GM08714 (cell line): Measurements from ENCODE around the gene MCU.
"Not testable (repeated sequence)": the region's sequence is repeated elsewhere in the genome, so short reads cannot be mapped to it uniquely, and the experiment has no call there.

Experiments
- H3K4me3 ChIP-seq: fragments of 200-500 bp; sonication (Bioruptor generic); 2 replicates; pipeline ENCODE4 v1.5.1; 2014; ENCODE audit warnings: mild to moderate bottlenecking, low read length, inconsistent platforms
- ZNF274 ChIP-seq: IDR thresholded peaks from 2 replicates; pipeline ENCODE4 v1.6.1; 2012; ENCODE audit warnings: mild to moderate bottlenecking, low read depth, low read length

MCU gene

DNA sequence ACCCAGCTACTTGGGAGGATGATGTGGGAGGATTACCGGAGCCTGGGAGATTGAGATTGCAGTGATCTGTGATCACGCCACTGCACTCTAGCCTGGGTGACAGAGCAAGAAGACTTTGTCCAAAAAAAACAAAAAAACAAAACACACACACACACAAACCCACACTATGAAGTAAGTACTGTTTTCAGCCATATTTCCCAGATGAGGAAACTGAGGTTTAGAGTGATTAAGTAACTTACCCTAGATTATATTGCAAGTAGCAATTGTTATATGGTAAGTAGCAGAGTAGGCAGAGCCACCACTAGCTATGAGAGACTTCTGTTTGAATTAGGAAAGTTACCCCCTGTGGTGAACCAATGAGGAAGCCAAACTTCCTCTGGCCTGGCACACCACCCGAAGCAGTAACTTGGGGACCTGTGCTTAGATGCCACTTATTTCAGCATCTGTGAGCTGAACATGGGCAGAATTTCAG, 61.9 kb downstream of the MCU start:
- no peak for TF ChIP-seq ZNF274
- H3K4me3 ChIP-seq, result no peak overlapping the region

DNA sequence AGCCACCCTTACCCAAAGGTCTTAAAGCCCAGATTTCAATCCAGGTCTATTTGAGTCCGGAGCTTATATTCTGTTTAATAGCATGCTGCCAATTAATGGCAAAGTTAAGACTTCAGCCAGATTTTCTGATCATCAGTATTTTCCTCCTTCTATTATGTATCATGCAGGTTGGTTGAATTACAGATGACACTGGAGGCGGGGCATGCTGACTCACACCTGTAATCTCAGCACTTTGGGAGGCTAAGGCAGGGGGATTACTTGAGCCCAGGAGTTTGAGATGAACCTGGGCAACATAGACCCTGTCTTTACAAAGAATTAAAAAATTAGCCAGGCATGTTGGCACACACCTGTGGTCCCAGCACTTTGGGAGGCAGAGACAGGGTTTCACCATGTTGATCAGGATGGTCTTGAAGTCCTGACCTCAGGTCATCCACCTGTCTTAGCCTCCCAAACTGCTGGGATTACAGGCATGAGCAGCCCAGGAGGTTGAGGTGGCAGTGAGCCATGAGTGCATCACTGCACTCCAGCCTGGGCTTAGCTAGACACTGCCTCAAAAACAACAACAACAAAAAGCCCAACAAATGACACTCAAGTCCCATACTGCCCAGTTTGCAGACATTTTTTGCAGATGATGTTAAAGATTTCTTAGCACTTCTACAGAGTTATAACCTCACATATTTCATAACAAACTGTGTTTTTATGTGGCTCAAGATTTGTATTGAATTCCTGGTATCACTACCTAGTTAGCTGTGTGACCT, 62.5 kb downstream of the MCU start:
- TF ChIP-seq ZNF274, result no peak
- no peak overlapping the region for H3K4me3 ChIP-seq

DNA sequence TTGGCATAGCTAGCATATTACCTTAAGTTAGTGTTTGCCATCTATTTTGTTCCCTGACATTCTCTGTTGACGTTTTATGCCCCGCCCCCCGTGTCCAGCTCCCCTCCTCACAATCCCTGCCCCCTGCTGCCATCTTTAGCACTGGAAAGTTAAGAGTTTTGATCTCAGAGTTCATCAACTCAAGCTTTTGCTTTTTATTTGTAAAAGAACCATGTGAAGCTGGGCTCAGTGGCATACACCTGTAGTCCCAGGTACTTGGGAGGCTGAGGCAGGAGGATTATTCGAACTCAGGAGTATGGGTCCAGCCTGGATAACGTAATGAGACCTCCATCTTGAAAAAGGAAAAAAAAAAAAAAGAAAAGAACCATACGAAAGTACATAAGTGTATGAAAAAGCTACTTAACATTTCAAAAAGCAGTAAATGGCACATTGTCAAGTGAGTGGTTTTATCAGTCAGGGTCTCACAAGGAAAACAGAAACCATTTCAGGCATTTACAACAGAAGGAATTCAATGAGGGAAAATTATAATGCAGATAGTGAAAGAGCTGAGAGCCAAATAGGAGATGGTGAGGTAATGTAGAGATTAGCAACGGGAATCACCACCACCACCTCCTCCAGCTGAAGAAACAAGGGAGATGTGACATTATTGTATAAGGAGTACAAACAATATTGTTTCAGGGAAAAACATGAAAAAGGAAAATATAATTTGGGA, 64.9 kb downstream of the MCU start:
- TF ChIP-seq ZNF274, result no peak
- no peak overlapping the region for H3K4me3 ChIP-seq

DNA sequence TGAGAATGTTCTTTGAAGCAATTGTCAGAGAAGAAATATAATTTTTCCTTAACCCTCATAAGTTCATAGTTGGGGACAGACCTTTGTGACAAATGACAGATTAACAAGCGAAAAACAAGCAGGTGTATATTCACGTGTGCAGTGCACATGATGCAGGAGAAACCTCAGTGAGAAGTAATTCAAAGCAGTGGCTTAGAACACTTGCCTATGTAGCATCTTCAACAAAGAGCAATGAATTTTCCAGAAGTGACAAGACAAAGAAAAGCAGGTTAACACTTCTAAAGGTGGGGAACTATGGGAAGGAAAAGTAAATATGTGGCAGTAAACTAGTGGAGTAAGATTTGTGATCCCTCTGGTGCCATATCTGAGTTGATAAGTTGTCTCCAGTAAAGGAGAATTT, 65.8 kb downstream of the MCU start:
- H3K4me3 ChIP-seq, result no peak overlapping the region
- no peak for TF ChIP-seq ZNF274

DNA sequence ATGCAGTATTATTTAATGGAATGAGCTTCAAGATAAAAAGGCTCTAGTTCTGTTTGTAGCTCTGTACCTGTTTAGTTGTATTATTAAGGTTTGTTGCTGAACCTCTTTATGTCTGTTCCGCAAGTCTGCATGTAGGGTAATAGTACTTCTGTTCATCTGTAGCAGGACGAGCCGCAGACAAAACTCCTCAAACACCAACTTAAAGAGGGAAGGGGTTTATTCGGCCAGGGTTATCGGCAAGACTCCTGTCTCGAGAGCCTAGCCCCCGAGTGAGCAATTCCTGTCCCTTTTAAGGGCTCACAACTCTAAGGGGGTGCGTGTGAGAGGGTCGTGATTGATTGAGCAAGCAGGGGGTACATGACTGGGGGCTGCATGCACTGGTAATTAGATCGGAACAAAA, 67.0 kb downstream of the MCU start:
- H3K4me3 ChIP-seq, result not testable (repeated sequence)

DNA sequence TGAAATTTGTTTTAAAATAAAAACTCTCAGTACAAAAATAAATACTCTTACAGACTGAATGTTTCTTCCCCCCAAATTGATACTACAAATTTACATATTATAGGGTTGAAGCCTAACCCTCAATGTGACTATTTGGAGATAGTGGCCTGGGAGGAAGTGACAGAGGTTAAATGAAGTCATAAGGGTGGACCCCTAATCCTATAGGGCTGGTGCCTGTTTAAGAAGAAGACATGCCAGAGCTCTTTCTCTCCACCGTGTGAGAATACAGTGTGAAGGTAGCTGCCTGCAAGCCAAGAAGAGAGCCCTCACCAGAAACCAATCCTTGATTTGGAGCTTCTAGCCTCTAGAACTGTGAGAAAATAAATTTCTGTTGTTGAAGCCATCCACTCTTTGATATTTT, 67.6 kb downstream of the MCU start:
- no peak overlapping the region for H3K4me3 ChIP-seq
- TF ChIP-seq ZNF274, result no peak

DNA sequence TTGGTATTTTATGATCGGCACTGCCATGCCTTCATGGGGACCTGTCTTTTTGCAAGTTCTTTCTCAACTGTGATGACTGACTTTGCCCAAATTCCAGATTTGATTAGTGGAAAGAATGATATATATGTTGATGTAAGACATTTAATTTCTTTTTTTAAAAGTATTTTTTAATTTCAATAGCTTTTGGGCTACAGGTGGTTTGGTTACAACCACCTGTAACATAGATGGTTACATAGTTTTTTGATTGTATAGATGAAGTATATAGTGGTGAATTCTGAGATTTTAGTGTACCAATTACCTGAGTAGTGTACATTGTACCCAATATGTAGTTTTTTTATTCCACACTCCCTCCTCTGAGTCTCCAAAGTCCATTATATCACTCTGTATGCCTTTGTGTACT, 69.6 kb downstream of the MCU start:
- no peak for TF ChIP-seq ZNF274
- no peak overlapping the region for H3K4me3 ChIP-seq

DNA sequence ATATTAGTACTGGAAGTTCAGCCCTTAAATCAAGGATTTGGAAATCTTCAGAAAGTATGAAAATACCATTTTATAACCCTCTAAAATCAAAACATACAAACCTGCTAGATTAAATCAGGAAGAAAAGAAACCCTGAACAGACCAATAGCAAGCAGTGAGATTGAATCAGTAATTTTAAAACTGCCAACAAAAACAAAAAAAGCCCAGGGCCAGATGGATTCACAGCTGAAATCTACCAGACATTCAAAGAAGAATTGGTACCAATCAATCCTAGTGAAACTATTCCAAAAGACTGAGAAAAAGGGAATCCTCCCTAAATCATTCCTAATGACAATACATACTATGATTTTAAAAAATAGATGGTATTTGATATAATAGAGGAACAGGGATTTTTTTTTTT, 70.1 kb downstream of the MCU start:
- no peak for TF ChIP-seq ZNF274
- H3K4me3 ChIP-seq, result no peak overlapping the region

DNA sequence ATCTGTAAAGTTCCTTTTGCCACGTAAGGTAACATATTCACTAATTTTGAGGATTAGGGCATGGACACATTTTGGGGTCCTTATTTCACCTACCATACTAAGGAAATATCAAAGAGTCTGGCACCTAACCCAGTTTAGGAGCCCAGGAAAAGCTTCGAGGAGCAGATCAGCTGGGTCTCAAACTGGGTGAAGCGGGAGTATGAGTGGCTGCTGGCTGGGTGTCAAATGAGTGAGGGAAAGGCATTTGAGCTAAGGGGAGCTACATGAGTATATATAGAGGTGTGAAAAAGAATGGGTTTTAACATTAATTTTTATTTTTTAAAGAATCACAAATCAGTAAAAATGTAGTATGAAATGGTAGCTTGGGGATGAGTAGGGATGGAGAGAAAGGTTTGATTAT, 71.3 kb downstream of the MCU start:
- no peak overlapping the region for H3K4me3 ChIP-seq
- TF ChIP-seq ZNF274, result no peak

DNA sequence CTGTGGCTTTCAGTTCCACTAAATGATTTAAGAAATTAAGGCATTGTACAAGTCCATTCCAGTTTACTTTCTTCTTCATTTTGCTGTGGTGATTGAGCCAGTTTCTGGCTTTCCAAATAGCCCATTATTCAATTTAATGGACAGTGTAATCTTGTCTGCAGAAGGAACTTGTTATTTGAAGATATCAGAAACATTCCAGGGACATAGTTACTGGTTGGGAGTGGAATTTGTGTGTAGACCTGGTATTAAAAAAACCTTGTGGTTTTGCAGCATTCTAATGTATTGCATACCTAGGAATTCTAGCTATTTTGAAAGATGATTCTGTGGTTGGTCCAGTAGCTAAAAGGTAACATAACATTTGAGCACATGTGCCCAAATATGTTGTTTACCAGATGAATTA, 72.2 kb downstream of the MCU start:
- no peak overlapping the region for H3K4me3 ChIP-seq
- no peak for TF ChIP-seq ZNF274

DNA sequence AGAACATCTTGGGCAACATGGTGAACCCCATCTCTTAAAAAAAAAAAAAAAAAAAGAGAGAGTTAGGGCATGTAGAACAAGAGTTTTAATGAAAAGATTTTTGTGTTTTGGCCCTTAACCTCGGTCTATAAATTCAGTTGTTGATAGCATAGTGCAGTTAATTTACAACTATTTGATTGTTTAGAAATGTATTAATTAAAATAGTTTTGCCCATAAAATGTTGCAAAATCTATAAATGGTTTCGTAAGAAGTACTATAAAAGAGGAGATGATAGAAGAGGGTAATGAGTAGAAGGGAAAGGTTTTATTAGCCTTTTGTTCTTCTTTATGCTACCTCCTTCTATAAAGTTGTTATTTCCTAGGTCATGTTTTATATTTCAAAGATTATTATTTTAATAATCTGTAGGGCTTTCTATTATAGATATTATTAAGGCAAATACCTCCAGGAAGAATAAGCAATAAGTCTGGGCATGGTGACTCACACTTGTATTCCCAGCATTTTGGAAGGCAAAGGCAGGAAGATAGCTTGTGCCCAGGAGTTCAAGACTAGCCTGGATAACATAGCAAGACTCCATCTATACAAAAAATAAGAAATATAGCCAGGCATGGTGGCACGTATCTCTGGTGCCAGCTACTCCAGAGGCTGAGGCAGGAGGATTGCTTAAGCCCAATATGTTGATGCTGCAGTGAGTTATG, 73.3 kb downstream of the MCU start:
- no peak overlapping the region for H3K4me3 ChIP-seq
- TF ChIP-seq ZNF274, result no peak

DNA sequence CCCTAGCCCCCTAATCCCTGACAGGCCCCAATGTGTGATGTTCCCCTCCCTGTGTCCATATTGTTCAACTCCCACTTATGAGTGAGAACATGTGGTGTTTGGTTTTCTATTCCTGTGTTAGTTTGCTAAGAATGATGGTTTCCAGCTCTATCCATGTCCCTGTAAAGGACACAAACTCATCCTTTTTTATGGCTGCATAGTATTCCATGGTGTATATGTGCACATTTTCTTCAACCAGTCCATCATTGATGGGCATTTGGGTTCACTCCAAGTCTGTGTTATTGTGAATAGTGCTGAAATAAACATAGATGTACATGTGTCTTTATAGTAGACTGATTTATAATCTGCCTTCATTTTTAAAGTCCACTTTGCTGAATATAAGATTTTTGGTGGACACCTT, 79.3 kb downstream of the MCU start:
- not testable (repeated sequence) for H3K4me3 ChIP-seq

DNA sequence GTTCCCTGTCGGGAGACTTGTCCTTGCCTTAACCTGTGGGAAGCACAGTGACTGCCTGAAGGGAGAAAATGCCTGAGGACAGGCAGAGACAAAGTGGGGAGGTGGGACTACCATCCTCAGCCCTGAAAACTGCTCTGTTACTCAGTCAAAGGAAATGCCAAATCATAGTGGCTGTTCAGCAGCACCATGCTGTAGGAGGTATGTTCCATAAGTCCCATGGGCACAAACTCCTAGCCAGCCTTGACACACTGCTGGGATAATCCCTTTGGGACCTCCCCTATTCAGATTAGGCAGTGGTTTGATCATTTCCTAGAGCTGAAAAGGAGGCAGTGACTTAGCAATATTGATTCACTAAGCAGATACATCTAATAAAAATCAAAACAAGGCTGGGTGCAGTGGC, 80.1 kb downstream of the MCU start:
- no peak for TF ChIP-seq ZNF274
- H3K4me3 ChIP-seq, result no peak overlapping the region

DNA sequence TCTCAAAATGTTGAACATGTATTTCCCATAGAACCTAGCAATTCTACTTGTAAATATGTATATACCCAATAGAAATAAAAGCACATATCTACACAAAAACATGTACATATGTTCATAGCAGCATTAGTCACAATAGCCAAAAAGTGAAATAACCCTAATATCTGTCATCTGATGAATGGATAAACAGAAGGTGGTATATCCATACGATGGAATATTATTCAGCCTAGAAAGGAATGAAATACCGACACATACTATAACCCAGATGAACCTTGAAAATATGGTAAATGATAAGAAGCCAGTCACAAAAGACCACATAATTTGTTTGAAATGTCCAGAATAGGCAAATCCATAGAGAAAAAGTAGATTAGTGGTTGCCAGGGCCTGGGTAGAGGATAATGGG, 87.9 kb downstream of the MCU start:
- no peak for TF ChIP-seq ZNF274
- no peak overlapping the region for H3K4me3 ChIP-seq
